Thymus (tissue), 11 donors: ENCODE measurements around the gene UNC45B. TPM values are rescaled to one million over a fixed set of nuclear protein-coding genes. Genes with fewer than 3 reads are reported as not detected.
"Not testable (repeated sequence)": the region's sequence is repeated elsewhere in the genome, so short reads cannot be mapped to it uniquely, and the experiment has no call there.

Experiments used
- DNase-seq, 9 donors: peaks; one replicate each; pipeline ENCODE4 v3.0.0-alpha.2; 2013; ENCODE audit warnings: low spot score in 9 of 9, low read depth in 6 of 9, missing footprints in 1 of 9
- H3K27ac ChIP-seq, 2 donors: one replicate each; pipeline ENCODE4 v1.5.1; 2013; ENCODE audit warnings: control low read depth in 1 of 2, low read depth in 1 of 2, low read length in 1 of 2, mild to moderate bottlenecking in 1 of 2, moderate library complexity in 1 of 2
- H3K27me3 ChIP-seq, 2 donors: one replicate each; pipeline ENCODE4 v1.5.1; 2013; ENCODE audit warnings: low read length in 1 of 2; ENCODE audit not compliant: control insufficient read depth in 2 of 2, insufficient read depth in 1 of 2
- H3K36me3 ChIP-seq, 2 donors: one replicate each; pipeline ENCODE4 v1.5.1; 2013; ENCODE audit warnings: low read length in 1 of 2, mild to moderate bottlenecking in 1 of 2, moderate library complexity in 1 of 2; ENCODE audit not compliant: control insufficient read depth in 2 of 2, insufficient read depth in 2 of 2
- H3K4me1 ChIP-seq, 2 donors: one replicate each; pipeline ENCODE4 v1.5.1; 2013; ENCODE audit warnings: low read length in 2 of 2; ENCODE audit not compliant: control insufficient read depth in 2 of 2, insufficient read depth in 2 of 2
- H3K4me3 ChIP-seq, 2 donors: one replicate each; pipeline ENCODE4 v1.5.1; 2013; ENCODE audit warnings: low read length in 2 of 2, control low read depth in 1 of 2, mild to moderate bottlenecking in 1 of 2
- H3K9me3 ChIP-seq, 2 donors: one replicate each; pipeline ENCODE4 v1.5.1; 2013; ENCODE audit warnings: low read length in 1 of 2, mild to moderate bottlenecking in 1 of 2; ENCODE audit not compliant: control insufficient read depth in 2 of 2, insufficient read depth in 1 of 2
- WGBS: extraction: QIAGEN DNeasy Blood & Tissue Kit; methylation state at CpG from one replicate; pipeline ENCODE4 v1.1.7; 2013; 5-methylcytosine and 5-hydroxymethylcytosine counted together
- polyA plus RNA-seq: library from polyadenylated mRNA; stranded (reverse); fragments of 200-250 nt; gene quantifications from one replicate; pipeline ENCODE4 v1.2.3, GENCODE V29; 2013
- total RNA-seq: library from RNA; stranded (reverse); fragments of 120-200 nt; gene quantifications from one replicate; pipeline ENCODE4 v1.2.4, GENCODE V29; 2013
- donor health status: healthy.

The UNC45B gene
- total and polyA plus RNA-seq, 2 donors = 0.27 to 0.76 TPM

- H3K4me3 ChIP-seq = no peak overlapping the region
- DNase-seq = no peak
- H3K27ac ChIP-seq = no peak overlapping the region
- H3K27me3 ChIP-seq = no peaks in the 10 kb centered on the region
- H3K4me1 ChIP-seq = peaks cover 10 to 32% of the 10 kb centered on the region in 2 donors
- 97% methylated on average over 7 of the region's 7 CpGs for WGBS
- H3K36me3 ChIP-seq = no peaks in the 10 kb centered on the region
- H3K9me3 ChIP-seq = no peaks in the 10 kb centered on the region
These were observed 16.3 kb downstream of the UNC45B start for GRCh38 chr17:35163886-35164285.

- Histone ChIP-seq H3K27ac (no peak overlapping the region), H3K4me1 (peaks cover 10 to 32% of the 10 kb centered on the region in 2 donors), H3K4me3 (no peak overlapping the region), H3K9me3 (no peaks in the 10 kb centered on the region), H3K36me3 (no peaks in the 10 kb centered on the region), H3K27me3 (no peaks in the 10 kb centered on the region)
- WGBS = 97% methylated on average over 5 of the region's 5 CpGs
- no peak for DNase-seq
These were observed 17.1 kb downstream of the UNC45B start for GRCh38 chr17:35164716-35165115.

DNA sequence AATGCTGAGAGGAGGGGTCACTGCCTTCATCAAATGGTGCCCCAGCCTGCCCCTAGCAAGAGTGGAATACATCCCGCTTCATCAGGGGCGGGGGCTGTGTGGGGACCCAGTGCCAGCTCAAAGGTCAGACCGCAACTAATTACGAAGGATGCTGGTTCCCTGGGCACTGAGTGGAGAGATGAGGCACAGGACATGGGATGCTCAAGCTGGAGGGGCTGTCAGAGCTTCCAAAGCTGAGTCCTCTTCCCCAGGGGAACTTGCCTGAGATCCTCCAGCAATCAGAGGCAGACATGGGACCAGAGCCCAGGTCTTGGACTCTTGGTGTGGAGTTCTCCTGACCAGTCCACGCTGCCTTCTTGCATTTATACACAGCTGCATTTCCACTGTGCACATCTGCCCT lies 18.9 kb downstream of the UNC45B start:
- DNase-seq = no peak
- Histone ChIP-seq H3K4me1 (peaks cover 5 to 26% of the 10 kb centered on the region in 2 donors), H3K27me3 (no peaks in the 10 kb centered on the region), H3K9me3 (no peaks in the 10 kb centered on the region), H3K4me3 (no peak overlapping the region), H3K27ac (no peak overlapping the region), H3K36me3 (no peaks in the 10 kb centered on the region)
- 86% methylated on average over 5 of the region's 5 CpGs for WGBS

- H3K9me3 ChIP-seq = no peaks in the 10 kb centered on the region
These were observed 19.4 kb downstream of the UNC45B start for GRCh38 chr17:35167046-35167445.

GRCh38 chr17:35167666-35168065 lies 20.0 kb downstream of the UNC45B start:
- no peaks in the 10 kb centered on the region for H3K36me3 ChIP-seq
- WGBS = 98% methylated on average over 1 of the region's 1 CpG
- no peak overlapping the region for H3K27ac ChIP-seq
- no peaks in the 10 kb centered on the region for H3K9me3 ChIP-seq
- H3K4me3 ChIP-seq = no peak overlapping the region
- no peak for DNase-seq
- peaks cover 3 to 25% of the 10 kb centered on the region in 2 donors for H3K4me1 ChIP-seq
- no peaks in the 10 kb centered on the region for H3K27me3 ChIP-seq

More at GRCh38 chr17:35167046-35167445, 19.4 kb downstream of the UNC45B start:
- no peak for DNase-seq
- no peaks in the 10 kb centered on the region for H3K36me3 ChIP-seq
- H3K4me3 ChIP-seq = no peak overlapping the region
- 94% methylated on average over 3 of the region's 3 CpGs for WGBS
- peaks cover 1 to 23% of the 10 kb centered on the region in 2 donors for H3K4me1 ChIP-seq
- no peak overlapping the region for H3K27ac ChIP-seq
- no peaks in the 10 kb centered on the region for H3K27me3 ChIP-seq

DNA sequence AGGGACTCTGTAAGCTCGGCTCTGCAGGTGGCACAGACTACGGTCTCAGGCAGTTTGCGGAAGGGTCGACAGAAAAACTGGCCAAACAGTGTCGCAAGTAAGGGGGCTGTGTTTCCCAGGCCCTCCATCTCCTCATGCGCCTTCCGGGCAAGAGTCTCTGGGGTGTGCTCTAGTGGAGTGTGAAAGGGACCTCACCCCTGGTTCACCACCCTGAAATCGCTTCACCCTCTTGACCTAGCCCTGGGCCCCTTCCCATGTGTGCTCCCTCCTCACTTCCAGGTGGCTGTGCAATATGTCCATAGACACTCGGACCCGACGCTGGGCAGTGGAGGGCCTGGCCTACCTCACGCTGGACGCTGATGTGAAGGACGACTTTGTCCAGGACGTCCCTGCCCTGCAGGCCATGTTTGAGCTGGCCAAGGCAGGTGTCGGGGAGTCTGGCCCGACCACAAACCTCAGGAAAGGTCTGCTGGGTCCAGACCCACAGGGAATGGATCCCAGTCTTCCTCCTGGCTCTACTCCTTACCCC lies 22.3 kb downstream of the UNC45B start:
- no peak overlapping the region for H3K27ac ChIP-seq
- no peaks in the 10 kb centered on the region for H3K27me3 ChIP-seq
- H3K9me3 ChIP-seq = no peaks in the 10 kb centered on the region
- no peak overlapping the region for H3K4me3 ChIP-seq
- no peak for DNase-seq
- 97% methylated on average over 17 of the region's 17 CpGs for WGBS
- H3K36me3 ChIP-seq = no peaks in the 10 kb centered on the region
- H3K4me1 ChIP-seq = peaks cover 3 to 22% of the 10 kb centered on the region in 2 donors

GRCh38 chr17:35170968-35171771 lies 23.6 kb downstream of the UNC45B start:
- Histone ChIP-seq H3K27ac (no peak overlapping the region), H3K36me3 (no peaks in the 10 kb centered on the region), H3K9me3 (no peaks in the 10 kb centered on the region), H3K4me3 (no peak overlapping the region), H3K4me1 (peaks cover 3 to 22% of the 10 kb centered on the region in 2 donors), H3K27me3 (no peaks in the 10 kb centered on the region)
- peak in 8 of 9 donors; percentile 19 to 85 (median 64) for DNase-seq
- WGBS = 85% methylated on average over 18 of the region's 18 CpGs

GRCh38 chr17:35171834-35172233 lies 24.2 kb downstream of the UNC45B start:
- Histone ChIP-seq H3K27ac (peak overlapping the region in 1 of 2 donors; percentile 30), H3K27me3 (no peaks in the 10 kb centered on the region)
- WGBS = 16% methylated on average over 2 of the region's 2 CpGs

DNA sequence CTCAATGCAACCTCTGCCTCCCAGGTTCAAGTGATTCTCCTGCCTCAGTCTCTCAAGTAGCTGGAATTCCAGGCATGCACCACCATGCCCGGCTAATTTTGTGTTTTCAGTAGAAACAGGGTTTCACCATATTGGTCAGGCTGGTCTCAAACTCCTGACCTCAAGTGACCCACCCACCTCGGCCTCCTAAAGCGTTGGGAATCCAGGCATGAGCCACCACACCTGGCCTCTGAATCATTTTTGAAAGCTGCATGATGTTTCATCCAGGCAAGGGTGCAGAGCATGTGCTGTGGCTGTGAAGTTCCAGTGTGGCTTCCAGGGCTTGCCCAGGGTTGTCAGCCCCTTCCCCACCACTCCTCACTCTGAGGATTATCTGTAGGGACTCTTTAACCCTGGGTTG lies 24.7 kb downstream of the UNC45B start:
- WGBS = 98% methylated on average over 3 of the region's 3 CpGs
- H3K27ac ChIP-seq, H3K4me3 ChIP-seq, H3K9me3 ChIP-seq, H3K36me3 ChIP-seq, H3K27me3 ChIP-seq, DNase-seq: not testable (repeated sequence)
- H3K4me1 ChIP-seq = peaks cover 3 to 25% of the 10 kb centered on the region in 2 donors

More at GRCh38 chr17:35171834-35172233, 24.2 kb downstream of the UNC45B start:
- no peaks in the 10 kb centered on the region for H3K9me3 ChIP-seq
- H3K36me3 ChIP-seq = no peaks in the 10 kb centered on the region
- H3K4me1 ChIP-seq = peaks cover 3 to 24% of the 10 kb centered on the region in 2 donors
- no peak overlapping the region for H3K4me3 ChIP-seq
- DNase-seq = peak in 1 of 9 donors; percentile 62
